AG10803 (cell line): Measurements from ENCODE around the gene CD37.
"Not testable (repeated sequence)": the region's sequence is repeated elsewhere in the genome, so short reads cannot be mapped to it uniquely, and the experiment has no call there.

Experiments used
- DNase-seq: peaks from one replicate; pipeline ENCODE4 v3.0.0; 2010; ENCODE audit warnings: low read depth
- H3K4me3 ChIP-seq: 2 replicates; pipeline ENCODE4 v1.5.1; 2011; ENCODE audit warnings: mild to moderate bottlenecking, low read length, control low read depth
- TF ChIP-seq, protein P1 (sequence below): conservative IDR thresholded peaks from 2 replicates; pipeline ENCODE4 v1.5.1; 2011; ENCODE audit warnings: mild to moderate bottlenecking, low read length, control low read depth, inconsistent platforms

CD37 gene

DNA sequence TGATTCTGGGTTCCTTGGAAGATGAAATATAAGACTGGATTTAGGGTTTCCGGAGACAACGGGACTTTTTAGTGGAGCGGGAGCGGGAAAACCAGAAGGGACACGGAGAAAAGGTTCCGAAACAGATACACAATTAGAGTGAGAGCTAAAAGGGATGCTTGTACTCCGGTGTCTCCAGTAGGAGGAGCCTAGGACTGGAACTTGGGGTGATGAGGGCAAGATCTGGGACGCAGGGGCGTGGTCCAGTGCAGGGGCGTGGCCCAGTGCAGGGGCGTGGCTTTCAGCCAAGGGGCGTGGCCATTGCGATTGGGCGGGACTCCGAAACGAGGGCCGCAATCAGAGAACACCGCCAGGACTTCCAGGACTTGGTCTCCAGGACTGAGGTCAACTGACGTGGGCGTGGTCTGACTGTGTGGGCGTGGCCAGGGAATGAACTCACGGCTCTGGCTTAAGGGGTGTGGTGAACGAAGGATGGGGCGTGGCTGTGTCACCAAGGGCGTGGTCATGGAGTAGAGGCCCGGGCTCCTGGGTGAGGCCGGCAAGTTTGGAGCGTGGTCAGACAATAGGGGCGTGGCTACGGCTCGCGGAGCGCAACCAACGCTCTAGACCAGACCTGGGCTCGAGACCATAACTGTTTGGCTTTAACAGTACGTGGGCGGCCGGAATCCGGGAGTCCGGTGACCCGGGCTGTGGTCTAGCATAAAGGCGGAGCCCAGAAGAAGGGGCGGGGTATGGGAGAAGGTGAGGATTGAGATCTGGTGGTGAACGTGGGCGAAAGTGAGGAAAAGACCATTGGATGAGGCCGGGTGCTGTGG lies 28.3 kb downstream of the CD37 start, which contains the start of gene DKKL1:
TSS of gene DKKL1 (plus strand) at position 610 of the 815 bp plus-strand sequence. CDS start at position 732, 122 bp downstream.
- peak; percentile 98 for DNase-seq
- H3K4me3 ChIP-seq: peak within 1 kb of the TSS; percentile 84
- TF ChIP-seq, protein P1, sequence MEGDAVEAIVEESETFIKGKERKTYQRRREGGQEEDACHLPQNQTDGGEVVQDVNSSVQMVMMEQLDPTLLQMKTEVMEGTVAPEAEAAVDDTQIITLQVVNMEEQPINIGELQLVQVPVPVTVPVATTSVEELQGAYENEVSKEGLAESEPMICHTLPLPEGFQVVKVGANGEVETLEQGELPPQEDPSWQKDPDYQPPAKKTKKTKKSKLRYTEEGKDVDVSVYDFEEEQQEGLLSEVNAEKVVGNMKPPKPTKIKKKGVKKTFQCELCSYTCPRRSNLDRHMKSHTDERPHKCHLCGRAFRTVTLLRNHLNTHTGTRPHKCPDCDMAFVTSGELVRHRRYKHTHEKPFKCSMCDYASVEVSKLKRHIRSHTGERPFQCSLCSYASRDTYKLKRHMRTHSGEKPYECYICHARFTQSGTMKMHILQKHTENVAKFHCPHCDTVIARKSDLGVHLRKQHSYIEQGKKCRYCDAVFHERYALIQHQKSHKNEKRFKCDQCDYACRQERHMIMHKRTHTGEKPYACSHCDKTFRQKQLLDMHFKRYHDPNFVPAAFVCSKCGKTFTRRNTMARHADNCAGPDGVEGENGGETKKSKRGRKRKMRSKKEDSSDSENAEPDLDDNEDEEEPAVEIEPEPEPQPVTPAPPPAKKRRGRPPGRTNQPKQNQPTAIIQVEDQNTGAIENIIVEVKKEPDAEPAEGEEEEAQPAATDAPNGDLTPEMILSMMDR: peak; percentile 38

DNA sequence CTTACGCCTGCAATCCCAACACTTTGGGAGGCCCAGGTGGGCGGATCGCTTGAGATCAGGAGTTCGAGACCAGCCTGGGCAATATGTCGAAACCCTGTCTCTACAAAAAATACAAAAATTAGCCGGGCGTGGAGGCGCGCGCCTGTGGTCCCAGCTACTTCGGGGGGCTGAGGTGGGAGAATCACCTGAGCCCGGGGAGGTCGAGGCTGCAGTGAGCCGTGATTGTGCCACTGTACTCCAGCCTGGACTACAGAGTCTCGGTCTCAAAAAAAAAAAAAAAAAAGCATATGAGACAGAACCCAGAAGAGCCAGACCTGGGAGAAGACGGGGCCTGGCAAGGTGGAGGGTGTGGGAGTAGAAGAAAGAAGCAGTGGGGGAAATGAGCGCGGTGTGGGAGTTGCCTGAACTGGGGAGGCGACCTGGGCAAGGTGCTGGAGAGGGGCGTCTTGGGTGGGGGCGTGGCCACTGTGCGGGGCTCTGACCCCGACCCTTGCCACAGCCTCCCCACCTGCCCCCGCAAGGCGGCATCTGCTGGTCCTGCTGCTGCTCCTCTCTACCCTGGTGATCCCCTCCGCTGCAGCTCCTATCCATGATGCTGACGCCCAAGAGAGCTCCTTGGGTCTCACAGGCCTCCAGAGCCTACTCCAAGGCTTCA lies 29.0 kb downstream of the CD37 start:
- no peak for DNase-seq
- TF ChIP-seq, protein P1: no peak
- peak overlapping the region; percentile 48 for H3K4me3 ChIP-seq

DNA sequence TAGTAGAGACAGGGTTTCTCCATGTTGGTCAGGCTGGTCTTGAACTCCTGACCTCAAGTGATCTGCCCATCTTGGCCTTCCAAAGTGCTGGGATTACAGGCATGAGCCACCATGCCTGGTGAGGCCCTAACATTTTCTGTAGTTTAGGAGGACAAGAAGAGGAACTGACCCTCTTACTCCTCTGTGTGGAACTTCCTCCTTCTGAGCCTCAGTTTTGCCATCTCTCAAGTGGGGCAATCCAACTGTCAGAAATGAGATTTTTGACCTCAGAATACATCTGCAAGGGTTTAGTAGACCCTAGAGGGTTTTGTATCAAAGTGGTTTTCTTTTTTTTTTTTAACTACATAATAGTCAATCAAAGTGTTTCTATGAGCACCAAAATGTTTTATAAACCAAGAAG lies 30.9 kb downstream of the CD37 start:
- DNase-seq: no peak
- H3K4me3 ChIP-seq: no peak overlapping the region
- TF ChIP-seq, protein P1: no peak

DNA sequence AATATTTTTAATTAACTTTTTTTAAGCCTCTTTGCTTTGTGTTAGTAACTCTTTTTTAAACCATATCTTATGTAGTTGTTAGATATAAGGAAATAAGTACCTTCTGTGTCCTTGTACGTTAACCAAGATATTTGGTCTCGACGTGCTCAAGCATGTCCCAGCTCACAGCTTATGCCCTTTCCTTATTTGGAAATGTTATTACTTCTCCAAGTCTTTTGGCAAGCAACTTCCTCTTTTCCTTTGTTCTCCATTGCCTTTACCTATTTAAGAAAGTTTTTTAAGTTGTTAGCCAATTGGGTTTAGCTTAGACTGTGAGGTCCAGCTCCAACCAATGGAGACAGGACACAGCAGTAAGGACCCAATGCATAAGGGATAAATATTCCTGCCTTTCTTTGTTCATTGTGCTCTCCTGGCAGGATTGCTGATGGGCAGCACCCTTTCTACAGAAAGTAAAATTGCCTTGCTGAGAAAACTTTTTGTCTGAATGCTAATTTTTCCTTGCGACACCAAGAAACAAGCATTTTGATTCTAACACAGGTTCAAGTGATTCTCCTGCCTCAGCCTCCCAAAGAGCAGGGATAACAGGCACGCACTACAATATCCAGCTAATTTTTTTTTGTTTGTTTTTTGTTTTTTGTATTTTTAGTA lies 33.6 kb downstream of the CD37 start:
- TF ChIP-seq, protein P1: no peak
- H3K4me3 ChIP-seq: no peak overlapping the region
- DNase-seq: no peak

DNA sequence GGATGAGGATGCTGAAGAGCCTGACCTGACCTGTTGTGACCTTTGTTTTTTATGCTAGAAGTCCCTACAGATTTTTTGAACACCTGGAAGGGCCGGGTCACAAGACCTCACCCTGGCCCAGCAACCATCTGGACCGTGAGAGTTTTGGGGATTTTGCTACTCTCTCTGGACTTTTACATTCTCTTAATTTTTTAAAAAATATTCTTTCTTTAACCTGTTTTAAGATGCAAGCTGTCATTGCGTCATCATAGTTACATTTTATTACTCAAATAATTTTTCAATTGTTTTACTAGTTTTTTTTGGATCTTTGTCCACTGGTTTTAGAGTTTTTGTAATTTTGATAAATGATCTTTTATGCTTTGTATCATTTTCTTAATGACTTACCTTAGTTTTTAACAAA lies 36.0 kb downstream of the CD37 start:
- no peak for DNase-seq
- H3K4me3 ChIP-seq: no peak overlapping the region
- TF ChIP-seq, protein P1: no peak

DNA sequence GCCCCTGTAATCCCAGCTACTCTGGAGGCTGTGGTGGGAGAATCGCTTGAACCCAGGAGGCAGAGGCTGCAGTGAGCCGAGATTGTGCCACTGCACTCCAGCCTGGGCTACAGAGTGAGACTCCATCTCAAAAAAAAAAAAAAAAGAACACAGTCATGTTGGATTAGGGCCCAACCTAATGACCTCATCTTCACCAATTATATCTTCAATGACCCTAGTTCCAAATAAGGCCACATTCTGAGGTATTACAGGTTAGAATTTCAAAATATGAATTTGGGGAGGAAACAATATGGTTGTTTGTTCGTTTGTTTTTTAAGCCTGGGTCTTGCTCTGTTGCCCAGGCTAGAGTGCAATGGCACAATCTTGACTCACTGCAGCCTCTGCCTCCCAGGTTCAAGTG lies 38.0 kb downstream of the CD37 start:
- not testable (repeated sequence) for DNase-seq, H3K4me3 ChIP-seq

DNA sequence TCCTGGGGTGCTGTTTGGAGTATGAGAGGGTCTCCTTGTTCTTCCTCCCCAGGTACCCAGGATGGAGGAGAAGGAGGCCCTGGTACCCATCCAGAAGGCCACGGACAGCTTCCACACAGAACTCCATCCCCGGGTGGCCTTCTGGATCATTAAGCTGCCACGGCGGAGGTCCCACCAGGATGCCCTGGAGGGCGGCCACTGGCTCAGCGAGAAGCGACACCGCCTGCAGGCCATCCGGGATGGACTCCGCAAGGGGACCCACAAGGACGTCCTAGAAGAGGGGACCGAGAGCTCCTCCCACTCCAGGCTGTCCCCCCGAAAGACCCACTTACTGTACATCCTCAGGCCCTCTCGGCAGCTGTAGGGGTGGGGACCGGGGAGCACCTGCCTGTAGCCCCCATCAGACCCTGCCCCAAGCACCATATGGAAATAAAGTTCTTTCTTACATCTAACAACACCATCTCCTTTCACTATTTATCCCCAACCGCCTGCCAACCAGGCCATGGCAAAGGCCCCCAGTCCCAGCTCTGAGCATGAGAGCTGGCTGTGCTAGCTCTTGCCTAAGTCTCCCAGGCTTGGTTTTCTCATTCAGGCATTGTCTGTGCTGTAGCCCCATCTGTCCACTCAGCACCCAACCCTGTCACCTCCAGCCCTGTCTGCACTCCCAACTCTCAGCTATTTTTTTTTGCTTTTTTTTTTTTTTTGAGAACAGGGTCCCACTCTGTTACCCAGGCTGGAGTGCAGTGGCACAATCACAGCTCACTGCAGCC lies 39.6 kb downstream of the CD37 start:
- no peak for DNase-seq
- TF ChIP-seq, protein P1: no peak
- H3K4me3 ChIP-seq: no peak overlapping the region
